Neutrophil (primary cell): ENCODE data around the gene ADGRG6.
"Not testable (repeated sequence)": the region's sequence is repeated elsewhere in the genome, so short reads cannot be mapped to it uniquely, and the experiment has no call there.

Source experiments
- H3K27ac ChIP-seq: fragments of 200-600 bp; sonication (generic); 2 replicates; pipeline ENCODE4 v1.5.1; 2016; ENCODE audit warnings: mild to moderate bottlenecking, moderate library complexity
- H3K27me3 ChIP-seq: fragments of 200-600 bp; sonication (generic); 2 replicates; pipeline ENCODE4 v1.6.0; 2016; ENCODE audit warnings: mild to moderate bottlenecking
- H3K36me3 ChIP-seq: fragments of 200-600 bp; sonication (generic); 2 replicates; pipeline ENCODE4 v1.5.1; 2017
- H3K4me1 ChIP-seq, 2 experiments: fragments of 200-600 bp in 1 of 2; sonication (generic) in 1 of 2; 1 replicate in 1 of 2; 2 replicates in 1 of 2; pipeline versions ENCODE4 v1.5.1 to v1.6.1; 2013 to 2016; ENCODE audit warnings: low read depth in 1 of 2, low read length in 1 of 2, mild to moderate bottlenecking in 1 of 2, moderate library complexity in 1 of 2; ENCODE audit not compliant: control insufficient read depth in 1 of 2, insufficient read depth in 1 of 2
- H3K4me3 ChIP-seq, 2 experiments: fragments of 200-600 bp in 1 of 2; sonication (generic) in 1 of 2; 1 replicate in 1 of 2; 2 replicates in 1 of 2; pipeline ENCODE4 v1.5.1; 2013 to 2016; ENCODE audit warnings: low read depth in 1 of 2, low read length in 1 of 2, mild to moderate bottlenecking in 1 of 2, moderate library complexity in 1 of 2
- H3K9me3 ChIP-seq: fragments of 200-600 bp; sonication (generic); 2 replicates; pipeline ENCODE4 v1.5.1; 2016
- CTCF ChIP-seq: fragments of 200-600 bp; sonication (generic); IDR thresholded peaks from 2 replicates; pipeline ENCODE4 v1.5.1; 2016; ENCODE audit warnings: antibody characterized with exemption

ADGRG6 gene

GRCh38 chr6:142420802-142421201, 119.0 kb downstream of the ADGRG6 start:
- Histone ChIP-seq H3K36me3 (no peaks in the 10 kb centered on the region), H3K9me3 (no peaks in the 10 kb centered on the region), H3K27me3 (no peaks in the 10 kb centered on the region), H3K4me3 (no peak overlapping the region), H3K27ac (no peak overlapping the region), H3K4me1 (no peaks in the 10 kb centered on the region)
- no peak for TF ChIP-seq CTCF

GRCh38 chr6:142421285-142422117, 119.7 kb downstream of the ADGRG6 start:
- H3K4me1 ChIP-seq = no peaks in the 10 kb centered on the region
- no peak overlapping the region for H3K27ac ChIP-seq
- H3K36me3 ChIP-seq = no peaks in the 10 kb centered on the region
- H3K4me3 ChIP-seq = no peak overlapping the region
- no peaks in the 10 kb centered on the region for H3K9me3 ChIP-seq
- no peak for TF ChIP-seq CTCF
- no peaks in the 10 kb centered on the region for H3K27me3 ChIP-seq

- H3K4me3 ChIP-seq, H3K4me1 ChIP-seq, H3K27ac ChIP-seq, H3K27me3 ChIP-seq, H3K9me3 ChIP-seq, H3K36me3 ChIP-seq: not testable (repeated sequence)
Measured at GRCh38 chr6:142426444-142427132, 124.8 kb downstream of the ADGRG6 start.

GRCh38 chr6:142428468-142428867, 126.7 kb downstream of the ADGRG6 start:
- H3K9me3 ChIP-seq, H3K4me1 ChIP-seq, H3K36me3 ChIP-seq, H3K27ac ChIP-seq, H3K4me3 ChIP-seq, H3K27me3 ChIP-seq: not testable (repeated sequence)

GRCh38 chr6:142429195-142429594, 127.4 kb downstream of the ADGRG6 start:
- TF ChIP-seq CTCF = no peak
- H3K27me3 ChIP-seq = no peaks in the 10 kb centered on the region
- no peaks in the 10 kb centered on the region for H3K36me3 ChIP-seq
- no peak overlapping the region for H3K27ac ChIP-seq
- H3K9me3 ChIP-seq = no peaks in the 10 kb centered on the region
- H3K4me3 ChIP-seq = no peak overlapping the region
- no peaks in the 10 kb centered on the region for H3K4me1 ChIP-seq

- Histone ChIP-seq H3K4me1 (no peaks in the 10 kb centered on the region), H3K4me3 (no peak overlapping the region), H3K27me3 (no peaks in the 10 kb centered on the region), H3K9me3 (no peaks in the 10 kb centered on the region), H3K36me3 (no peaks in the 10 kb centered on the region), H3K27ac (no peak overlapping the region)
- TF ChIP-seq CTCF = no peak
Measured at GRCh38 chr6:142433419-142433818, 131.6 kb downstream of the ADGRG6 start.
